Measurements from ENCODE around the gene NEU4. TPM values are rescaled to one million over a fixed set of nuclear protein-coding genes. Genes with fewer than 3 reads are reported as not detected.

NEU4 gene
- total and polyA plus RNA-seq, 3 experiments from 2014 or later: not detected

DNA sequence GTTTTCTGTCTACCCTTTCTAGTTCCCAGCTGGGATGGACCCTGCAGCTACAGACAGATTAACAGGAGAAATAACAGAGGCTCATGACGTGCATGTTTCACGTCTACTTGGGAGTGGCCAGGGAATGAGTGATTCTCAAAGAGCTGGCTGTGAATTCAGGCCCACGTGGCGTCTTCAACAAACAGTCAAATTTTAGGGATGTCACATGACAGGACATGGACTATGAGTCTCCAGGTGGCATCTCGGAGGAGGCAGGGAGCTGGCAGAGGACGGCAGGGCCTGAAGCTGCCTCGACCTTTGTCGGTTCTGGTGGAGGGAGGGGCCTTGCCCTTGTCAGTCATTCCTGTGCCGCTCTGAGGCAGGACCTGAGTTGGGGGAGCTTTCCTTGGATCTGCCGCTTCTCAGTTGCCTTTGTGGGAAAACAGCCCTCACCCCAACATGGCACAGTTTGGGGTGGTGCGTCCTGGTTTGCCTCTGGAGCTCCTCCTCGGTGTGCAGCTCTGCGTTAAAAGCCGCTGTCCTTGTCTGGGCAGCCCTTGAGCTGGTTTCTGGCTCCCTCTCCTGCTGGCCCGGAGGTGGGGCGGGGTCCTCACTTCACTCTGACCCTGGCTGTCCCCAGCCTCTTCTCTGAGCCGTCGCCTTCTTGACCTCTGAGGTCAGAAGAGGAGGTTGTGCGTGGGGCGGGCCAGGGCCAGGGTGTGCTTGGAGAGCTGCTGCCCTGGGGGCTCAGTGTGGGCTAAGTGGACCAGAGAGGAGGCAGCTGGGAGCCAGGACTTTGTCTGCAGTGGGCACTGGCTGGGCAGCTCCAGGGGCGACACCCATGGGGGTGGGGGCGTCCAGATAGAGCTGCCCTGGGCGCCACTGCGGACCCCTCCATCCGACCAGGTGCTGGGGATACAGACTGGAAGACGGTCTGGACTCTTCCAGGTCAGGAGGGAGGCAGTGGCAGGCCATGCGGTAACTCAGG is 44.4 kb upstream of the NEU4 start:
- Histone ChIP-seq H3K4me1 (ENCODE audit: insufficient read depth, low read length) (peaks cover 22% of the 10 kb centered on the region), H3K27me3 (ENCODE audit: insufficient read depth, low read length, poor library complexity, severe bottlenecking) (no peaks in the 10 kb centered on the region), H3K9me3 (ENCODE audit: low read length) (no peaks in the 10 kb centered on the region), H3K36me3 (ENCODE audit: insufficient read depth, low read length) (no peaks in the 10 kb centered on the region), H3K4me3 (ENCODE audit: low read length) (no peak overlapping the region), H3K27ac (ENCODE audit: low read depth, low read length) (peak overlapping the region; percentile 85)
- Mint-ChIP-seq H3K36me3 (peaks cover 4 to 10% (median 9%) of the 10 kb centered on the region in 3 donors), H3K4me1 (peaks cover 28 to 44% (median 33%) of the 10 kb centered on the region in 3 donors), H3K4me3 (peak overlapping the region in 5 of 7 donors; percentile 19 to 87 (median 84)), H3K27ac (peak overlapping the region; percentile 43 to 100 (median 96)), H3K9me3 (peaks cover 0 to 3% (median 2%) of the 10 kb centered on the region in 5 donors), H3K27me3 (peaks cover 0 to 8% of the 10 kb centered on the region in 2 donors)
- POLR2A ChIA-PET: interaction anchor here (0.5 to 2.5 kb wide), 3 partner anchors 14 to 104 kb away, joined by 3 to 22 read pairs (median 22); partner anchors contain the start of genes D2HGDH and RTP5
- CTCF ChIA-PET: interaction anchor here (0.8 to 4.3 kb wide), 4 partner anchors 22 to 40 kb away, joined by 3 to 14 read pairs (median 4); partner anchors contain the start of gene D2HGDH
- DNase-seq: peak in 2 of 5 donors; percentile 21 to 49

DNA sequence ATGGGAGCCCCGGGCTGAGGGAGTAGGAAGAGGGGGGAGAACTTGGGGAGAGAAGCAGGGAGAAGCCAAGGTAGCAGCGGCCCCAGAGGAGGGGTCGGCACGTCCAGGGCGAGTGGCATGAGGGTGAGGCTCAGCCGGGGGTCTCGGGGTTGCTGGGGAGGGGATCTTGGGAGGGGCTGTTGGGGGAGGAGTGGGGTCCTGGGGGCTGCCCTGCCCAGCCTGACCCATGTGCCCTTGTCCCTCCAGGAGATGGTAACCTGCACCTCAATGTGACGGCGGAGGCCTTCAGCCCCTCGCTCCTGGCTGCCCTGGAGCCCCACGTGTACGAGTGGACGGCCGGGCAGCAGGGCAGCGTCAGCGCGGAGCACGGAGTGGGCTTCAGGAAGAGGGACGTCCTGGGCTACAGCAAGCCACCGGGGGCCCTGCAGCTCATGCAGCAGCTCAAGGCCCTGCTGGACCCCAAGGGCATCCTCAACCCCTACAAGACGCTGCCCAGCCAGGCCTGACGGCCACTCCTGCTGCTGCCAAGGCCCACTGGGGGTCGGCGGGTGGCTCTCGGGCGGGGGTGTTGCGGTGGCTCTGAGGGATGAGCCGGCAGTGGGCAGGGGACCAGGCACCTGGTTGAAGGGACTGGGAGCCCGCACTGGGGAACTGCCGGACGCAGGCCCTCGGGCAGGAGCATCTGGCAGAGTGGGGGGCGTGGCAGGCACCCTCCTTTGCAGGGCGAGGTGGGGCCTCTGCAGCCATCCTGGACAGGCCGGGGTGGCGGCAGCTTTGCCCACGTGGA is 41.3 kb upstream of the NEU4 start:
- H3K4me3 ChIP-seq (ENCODE audit: low read length): no peak overlapping the region
- Mint-ChIP-seq H3K4me1 (peaks cover 25 to 42% (median 28%) of the 10 kb centered on the region in 3 donors), H3K27ac (no peak overlapping the region), H3K9me3 (no peaks in the 10 kb centered on the region), H3K27me3 (peaks cover 0 to 3% of the 10 kb centered on the region in 2 donors), H3K36me3 (peaks cover 0 to 2% (median 0%) of the 10 kb centered on the region in 3 donors), H3K4me3 (no peak overlapping the region)
- ChIA-PET CTCF (no interaction called here), POLR2A (no interaction called here)
- H3K27ac ChIP-seq (ENCODE audit: low read depth, low read length): no peak overlapping the region
- no peak for DNase-seq
- no peaks in the 10 kb centered on the region for H3K9me3 ChIP-seq (ENCODE audit: low read length)
- no peaks in the 10 kb centered on the region for H3K27me3 ChIP-seq (ENCODE audit: insufficient read depth, low read length, poor library complexity, severe bottlenecking)
- H3K36me3 ChIP-seq (ENCODE audit: insufficient read depth, low read length): no peaks in the 10 kb centered on the region
- H3K4me1 ChIP-seq (ENCODE audit: insufficient read depth, low read length): peaks cover 26% of the 10 kb centered on the region

DNA sequence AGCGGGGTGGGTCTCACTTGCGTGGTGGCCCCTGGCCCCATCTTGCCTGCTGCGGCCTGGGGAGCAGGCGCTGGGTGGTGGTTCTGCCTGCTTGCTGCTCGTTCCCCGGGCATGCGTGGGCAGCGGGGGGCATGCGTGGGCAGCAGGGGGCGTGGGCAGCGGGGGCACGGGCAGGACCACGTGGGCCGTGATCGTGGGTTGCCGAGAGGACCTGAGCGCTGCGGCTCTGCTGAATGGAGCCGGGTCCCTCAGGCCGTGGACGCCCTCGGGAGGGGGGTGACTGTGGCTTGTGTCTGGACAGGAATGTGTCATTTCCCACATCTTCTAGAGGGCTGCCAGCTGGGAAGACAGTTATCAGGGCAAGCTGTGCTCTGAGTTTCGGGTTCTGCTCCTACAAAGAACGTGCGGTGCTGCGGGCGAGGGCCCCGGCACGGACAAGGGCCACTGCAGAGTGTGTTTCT is 40.7 kb upstream of the NEU4 start:
- peaks cover 0 to 2% (median 0%) of the 10 kb centered on the region in 3 donors for H3K36me3 Mint-ChIP-seq
- no peaks in the 10 kb centered on the region for H3K27me3 Mint-ChIP-seq
- Histone ChIP-seq H3K36me3 (ENCODE audit: insufficient read depth, low read length) (no peaks in the 10 kb centered on the region), H3K4me3 (ENCODE audit: low read length) (no peak overlapping the region), H3K9me3 (ENCODE audit: low read length) (no peaks in the 10 kb centered on the region), H3K4me1 (ENCODE audit: insufficient read depth, low read length) (peaks cover 27% of the 10 kb centered on the region), H3K27ac (ENCODE audit: low read depth, low read length) (no peak overlapping the region), H3K27me3 (ENCODE audit: insufficient read depth, low read length, poor library complexity, severe bottlenecking) (no peaks in the 10 kb centered on the region)
- H3K4me3 Mint-ChIP-seq: peak overlapping the region in 1 of 7 donors; percentile 32
- peaks cover 22 to 37% (median 23%) of the 10 kb centered on the region in 3 donors for H3K4me1 Mint-ChIP-seq
- no peak for DNase-seq
- H3K9me3 Mint-ChIP-seq: no peaks in the 10 kb centered on the region
- POLR2A ChIA-PET: no interaction called here
- CTCF ChIA-PET: no interaction called here
- peak overlapping the region in 3 of 8 donors; percentile 6 to 42 (median 27) for H3K27ac Mint-ChIP-seq

GRCh38 chr2:241768850-241769249 is 40.1 kb upstream of the NEU4 start:
- no peak for DNase-seq
- Mint-ChIP-seq H3K4me3 (no peak overlapping the region), H3K27ac (peak overlapping the region in 3 of 8 donors; percentile 6 to 42 (median 27)), H3K27me3 (no peaks in the 10 kb centered on the region), H3K4me1 (peaks cover 17 to 32% (median 17%) of the 10 kb centered on the region in 3 donors), H3K36me3 (peaks cover 0 to 2% (median 0%) of the 10 kb centered on the region in 3 donors), H3K9me3 (no peaks in the 10 kb centered on the region)
- Histone ChIP-seq H3K36me3 (ENCODE audit: insufficient read depth, low read length) (no peaks in the 10 kb centered on the region), H3K9me3 (ENCODE audit: low read length) (no peaks in the 10 kb centered on the region), H3K27ac (ENCODE audit: low read depth, low read length) (no peak overlapping the region), H3K27me3 (ENCODE audit: insufficient read depth, low read length, poor library complexity, severe bottlenecking) (no peaks in the 10 kb centered on the region), H3K4me3 (ENCODE audit: low read length) (no peak overlapping the region), H3K4me1 (ENCODE audit: insufficient read depth, low read length) (peaks cover 21% of the 10 kb centered on the region)
- POLR2A ChIA-PET: no interaction called here
- CTCF ChIA-PET: no interaction called here

DNA sequence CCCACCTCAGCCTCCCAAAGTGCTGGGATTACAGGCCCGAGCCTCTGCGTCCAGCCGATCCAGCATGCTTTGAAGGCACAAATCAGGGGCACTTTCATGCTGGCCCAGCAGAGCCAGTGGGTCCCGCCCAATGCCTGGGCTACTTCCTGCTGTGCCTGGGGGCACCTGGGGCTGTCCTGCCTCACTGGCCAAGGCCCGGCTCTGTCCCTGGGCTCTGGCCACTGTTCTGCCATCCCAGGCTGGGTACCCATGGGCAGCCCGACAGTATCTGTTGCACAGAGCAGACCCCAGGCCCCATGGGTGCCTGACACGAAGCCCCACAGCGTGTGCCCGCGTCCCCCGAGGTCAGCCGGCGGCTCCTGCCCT is 39.2 kb upstream of the NEU4 start:
- Histone ChIP-seq H3K27ac (ENCODE audit: low read depth, low read length) (no peak overlapping the region), H3K36me3 (ENCODE audit: insufficient read depth, low read length) (no peaks in the 10 kb centered on the region), H3K4me3 (ENCODE audit: low read length) (no peak overlapping the region), H3K4me1 (ENCODE audit: insufficient read depth, low read length) (peaks cover 12% of the 10 kb centered on the region), H3K9me3 (ENCODE audit: low read length) (no peaks in the 10 kb centered on the region), H3K27me3 (ENCODE audit: insufficient read depth, low read length, poor library complexity, severe bottlenecking) (no peaks in the 10 kb centered on the region)
- ChIA-PET CTCF (no interaction called here), POLR2A (no interaction called here)
- H3K4me1 Mint-ChIP-seq: peaks cover 11 to 22% (median 12%) of the 10 kb centered on the region in 3 donors
- H3K27me3 Mint-ChIP-seq: no peaks in the 10 kb centered on the region
- no peak for DNase-seq
- no peaks in the 10 kb centered on the region for H3K9me3 Mint-ChIP-seq
- no peak overlapping the region for H3K4me3 Mint-ChIP-seq
- no peak overlapping the region for H3K27ac Mint-ChIP-seq
- peaks cover 0 to 2% (median 0%) of the 10 kb centered on the region in 3 donors for H3K36me3 Mint-ChIP-seq

DNA sequence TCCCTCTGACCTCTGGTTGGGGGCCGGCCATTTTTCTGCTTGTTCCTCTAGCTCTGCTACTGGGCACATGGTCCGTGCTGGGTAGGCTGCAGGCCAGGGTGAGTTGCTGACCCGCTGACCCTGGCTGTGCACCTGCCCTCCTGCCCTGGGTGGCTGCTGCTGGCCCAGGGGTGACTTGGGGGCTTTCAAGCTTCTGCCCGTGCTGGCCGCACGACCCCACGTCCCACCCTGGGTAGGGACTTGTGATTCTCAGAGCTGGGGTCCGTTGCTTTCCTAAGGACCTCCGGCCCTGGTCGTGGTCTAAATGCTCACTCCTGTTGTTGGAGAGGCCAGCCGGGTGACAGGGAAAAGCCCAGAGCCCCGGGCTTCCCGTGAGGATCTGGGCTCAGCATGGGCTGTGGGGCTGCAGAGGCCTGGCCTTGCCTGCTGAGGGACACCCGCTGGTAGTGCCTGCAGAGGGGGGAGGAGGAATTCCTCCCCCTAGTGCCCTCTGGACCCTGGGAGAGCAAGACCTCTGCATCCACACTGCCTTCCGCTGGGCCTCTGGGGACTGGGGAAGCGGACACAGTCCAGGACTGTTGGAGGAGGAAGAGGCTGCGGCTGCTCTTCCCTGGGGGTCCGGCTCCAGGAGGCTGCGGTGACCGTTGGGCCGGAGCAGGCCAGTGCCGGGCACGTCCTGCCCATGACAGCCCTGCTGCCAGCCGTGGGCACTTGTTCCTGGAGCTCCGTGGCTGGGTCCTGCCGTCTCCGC is 38.6 kb upstream of the NEU4 start:
- no peak for DNase-seq
- Histone ChIP-seq H3K9me3 (ENCODE audit: low read length) (no peaks in the 10 kb centered on the region), H3K27me3 (ENCODE audit: insufficient read depth, low read length, poor library complexity, severe bottlenecking) (no peaks in the 10 kb centered on the region), H3K4me1 (ENCODE audit: insufficient read depth, low read length) (peaks cover 11% of the 10 kb centered on the region), H3K27ac (ENCODE audit: low read depth, low read length) (no peak overlapping the region), H3K36me3 (ENCODE audit: insufficient read depth, low read length) (no peaks in the 10 kb centered on the region), H3K4me3 (ENCODE audit: low read length) (no peak overlapping the region)
- POLR2A ChIA-PET: no interaction called here
- CTCF ChIA-PET: no interaction called here
- H3K4me3 Mint-ChIP-seq: no peak overlapping the region
- no peak overlapping the region for H3K27ac Mint-ChIP-seq
- H3K27me3 Mint-ChIP-seq: no peaks in the 10 kb centered on the region
- H3K36me3 Mint-ChIP-seq: peaks cover 0 to 2% (median 0%) of the 10 kb centered on the region in 3 donors
- peaks cover 11 to 21% (median 12%) of the 10 kb centered on the region in 3 donors for H3K4me1 Mint-ChIP-seq
- H3K9me3 Mint-ChIP-seq: no peaks in the 10 kb centered on the region

GRCh38 chr2:241770936-241771285 is 38.1 kb upstream of the NEU4 start:
- Mint-ChIP-seq H3K9me3 (no peaks in the 10 kb centered on the region), H3K4me3 (peak overlapping the region in 1 of 7 donors; percentile 20), H3K36me3 (peaks cover 0 to 2% (median 0%) of the 10 kb centered on the region in 3 donors), H3K4me1 (peaks cover 11 to 21% (median 12%) of the 10 kb centered on the region in 3 donors), H3K27ac (peak overlapping the region in 1 of 8 donors; percentile 94), H3K27me3 (no peaks in the 10 kb centered on the region)
- H3K36me3 ChIP-seq (ENCODE audit: insufficient read depth, low read length): no peaks in the 10 kb centered on the region
- no peak for DNase-seq
- peaks cover 11% of the 10 kb centered on the region for H3K4me1 ChIP-seq (ENCODE audit: insufficient read depth, low read length)
- H3K27ac ChIP-seq (ENCODE audit: low read depth, low read length): no peak overlapping the region
- no peaks in the 10 kb centered on the region for H3K9me3 ChIP-seq (ENCODE audit: low read length)
- no peak overlapping the region for H3K4me3 ChIP-seq (ENCODE audit: low read length)
- CTCF ChIA-PET: interaction anchor here (1.5 kb wide), 1 partner anchor 108 kb away, joined by 4 read pairs; no protein-coding TSS in a partner anchor
- no peaks in the 10 kb centered on the region for H3K27me3 ChIP-seq (ENCODE audit: insufficient read depth, low read length, poor library complexity, severe bottlenecking)
- POLR2A ChIA-PET: no interaction called here
